Endothelial cell of umbilical vein (primary cell): ENCODE data around the gene ADAT1. TPM values are rescaled to one million over a fixed set of nuclear protein-coding genes. Genes with fewer than 3 reads are reported as not detected.

Experiments
- BruUV-seq: library from RNA; stranded (reverse); fragments of 400-500 nt; replicated peaks from 2 replicates; lab custom pipeline; 2021; lab: Mats Ljungman, UMichigan
- CTCF ChIA-PET: fragments of 300-600, 350-600 bp; sonication (Branson Sonifier 250); formaldehyde crosslinking; loops from one replicate; lab custom pipeline; 2021; ENCODE audit warnings: antibody characterized with exemption, inconsistent platforms; lab: Charles Lee
- POLR2A ChIA-PET: fragments of 300-600, 350-600 bp; sonication (Branson Sonifier 250); formaldehyde crosslinking; loops from one replicate; lab custom pipeline; 2021; ENCODE audit warnings: antibody characterized with exemption, inconsistent platforms; lab: Charles Lee
- DNase-seq: peaks from one replicate; pipeline ENCODE4 v3.0.0-alpha.2; 2011; ENCODE audit warnings: low read depth, low spot score
- FAIRE-seq: peaks from 2 replicates; lab custom pipeline; 2011; peaks lifted over from hg19 to GRCh38; lab: Jason Lieb, UNC
- H2AFZ ChIP-seq: 2 replicates; pipeline ENCODE4 v1.6.0; 2012; ENCODE audit warnings: low read depth, low read length, control low read depth, inconsistent platforms
- H3K27ac ChIP-seq: 2 replicates; pipeline ENCODE4 v1.5.1; 2011; ENCODE audit warnings: low read depth, mild to moderate bottlenecking, control low read depth, low read length, moderate library complexity; ENCODE audit not compliant: insufficient read depth
- H3K27me3 ChIP-seq, 2 experiments: 2 replicates each; pipeline versions ENCODE4 v1.6.0 to v1.6.1; 2011; ENCODE audit warnings: low read length in 2 of 2, mixed read lengths in 1 of 2; ENCODE audit not compliant: control insufficient read depth in 2 of 2, insufficient read depth in 2 of 2
- H3K36me3 ChIP-seq, 2 experiments: 2 replicates in 1 of 2; 3 replicates in 1 of 2; pipeline ENCODE4 v1.5.1; 2011; ENCODE audit warnings: low read length in 2 of 2, mild to moderate bottlenecking in 1 of 2, moderate library complexity in 1 of 2; ENCODE audit not compliant: control insufficient read depth in 2 of 2, insufficient read depth in 2 of 2; ENCODE audit errors: extremely low read depth in 1 of 2
- H3K4me1 ChIP-seq: 3 replicates; pipeline ENCODE4 v1.5.1; 2011; ENCODE audit warnings: mild to moderate bottlenecking, low read length; ENCODE audit not compliant: control insufficient read depth, insufficient read depth; ENCODE audit errors: extremely low read depth
- H3K4me2 ChIP-seq: 2 replicates; pipeline ENCODE4 v1.6.1; 2011; ENCODE audit warnings: low read length, control low read depth, mixed read lengths; ENCODE audit not compliant: insufficient read depth
- H3K4me3 ChIP-seq, 3 experiments: fragments of 200-600 bp in 1 of 3; sonication (generic), shearing (Covaris generic) in 1 of 3; replicated peaks in 1 of 3; 2 replicates each; pipeline ENCODE4 v1.5.1; 2011 to 2016; ENCODE audit warnings: control low read depth in 3 of 3, low read length in 3 of 3, mild to moderate bottlenecking in 2 of 3, inconsistent platforms in 1 of 3, low read depth in 1 of 3, moderate library complexity in 1 of 3; ENCODE audit not compliant: insufficient read depth in 1 of 3
- H3K79me2 ChIP-seq: 2 replicates; pipeline ENCODE4 v1.6.0; 2012; ENCODE audit warnings: low read length, inconsistent platforms; ENCODE audit not compliant: control insufficient read depth, insufficient read depth
- H3K9ac ChIP-seq: replicated peaks from 2 replicates; pipeline ENCODE3; 2011; ENCODE audit warnings: low read length, control low read depth; ENCODE audit not compliant: insufficient read depth; ENCODE audit errors: extremely low read depth
- H3K9me1 ChIP-seq: replicated peaks from 3 replicates; pipeline ENCODE4 v1.6.0; 2011; ENCODE audit warnings: mild to moderate bottlenecking, low read length; ENCODE audit not compliant: control insufficient read depth, insufficient read depth; ENCODE audit errors: extremely low read depth
- H3K9me3 ChIP-seq: replicated peaks from 2 replicates; pipeline ENCODE4 v1.5.1; 2012; ENCODE audit warnings: low read length, inconsistent platforms; ENCODE audit not compliant: control insufficient read depth, insufficient read depth
- H4K20me1 ChIP-seq: replicated peaks from 2 replicates; pipeline ENCODE3; 2011; ENCODE audit warnings: mild to moderate bottlenecking, low read length; ENCODE audit not compliant: control insufficient read depth, insufficient read depth; ENCODE audit errors: extremely low read depth
- CTCF ChIP-seq, 2 donors: IDR thresholded peaks; 1 replicate in 1 of 2; 2 replicates in 1 of 2; pipeline ENCODE4 v1.5.1; 2011; ENCODE audit warnings: low read length in 2 of 2, mild to moderate bottlenecking in 2 of 2, moderate library complexity in 2 of 2, control low read depth in 1 of 2, inconsistent platforms in 1 of 2, low read depth in 1 of 2; ENCODE audit not compliant: insufficient read depth in 1 of 2; ENCODE audit errors: extremely low read depth in 1 of 2
- EZH2 ChIP-seq: IDR thresholded peaks from 2 replicates; pipeline ENCODE4 v1.6.1; 2012; ENCODE audit warnings: borderline replicate concordance, low read depth, mild to moderate bottlenecking, moderate library complexity, low read length, inconsistent platforms; ENCODE audit not compliant: severe bottlenecking
- FOS ChIP-seq: IDR thresholded peaks from 2 replicates; pipeline ENCODE4 v1.6.1; 2011; ENCODE audit warnings: mild to moderate bottlenecking, low read length, moderate library complexity, borderline replicate concordance; ENCODE audit not compliant: insufficient read depth
- GATA2 ChIP-seq: IDR thresholded peaks from 2 replicates; pipeline ENCODE4 v1.7.0; 2011; ENCODE audit warnings: low read depth, mild to moderate bottlenecking, moderate library complexity, mixed read lengths, low read length; ENCODE audit not compliant: insufficient read length, insufficient read depth
- JUN ChIP-seq: IDR thresholded peaks from 2 replicates; pipeline ENCODE4 v1.6.1; 2011; ENCODE audit warnings: borderline replicate concordance, low read depth; ENCODE audit not compliant: insufficient read length, insufficient read depth
- MAX ChIP-seq: IDR thresholded peaks from 2 replicates; pipeline ENCODE4 v1.6.1; 2011; ENCODE audit not compliant: insufficient read depth, insufficient read length
- MYC ChIP-seq: IDR thresholded peaks from one replicate; pipeline ENCODE4 v1.6.1; 2011; ENCODE audit warnings: mild to moderate bottlenecking, low read depth, low read length
- POLR2A ChIP-seq: IDR thresholded peaks from 2 replicates; pipeline ENCODE4 v1.6.1; 2012; ENCODE audit warnings: low read depth, mild to moderate bottlenecking, control low read depth, low read length
- POLR2AphosphoS5 ChIP-seq: IDR thresholded peaks from 2 replicates; pipeline ENCODE4 v1.6.1; 2012; ENCODE audit warnings: low read depth, mild to moderate bottlenecking, control low read depth, low read length, moderate library complexity; ENCODE audit not compliant: insufficient read depth
- dilution Hi-C: fragments of 300-500 bp; cut with MboI; formaldehyde crosslinking; loops from one replicate; pipeline ENCODE4 v1.15.0; 2019; ENCODE audit warnings: low sequenced_read_pairs; ENCODE audit not compliant: extremely low pct_ligation_motif_present
- intact Hi-C: fragments of 100-400 bp; cut with micrococcal nuclease; formaldehyde crosslinking; loops from one replicate; pipeline ENCODE4 v1.10.0; 2022
- polyA plus RNA-seq, 4 experiments: library from polyadenylated mRNA; depleted of rRNA in 3 of 4; stranded (reverse) in 3 of 4; unstranded in 1 of 4; fragments of >200 nt; gene quantifications; 2 replicates each; pipeline versions ENCODE4 v1.2.1 to v1.2.3, GENCODE V29; 2011 to 2012; ENCODE audit warnings: missing spikeins in 1 of 4
- total RNA-seq: library from RNA; stranded (reverse); gene quantifications from 2 replicates; pipeline ENCODE4 v1.2.3, GENCODE V29; 2021

Gene ADAT1
- total and polyA plus RNA-seq, 2 donors (not counting 3 experiments of a cell fraction or from before 2014, with no cell fraction given): 27.2 to 56.6 TPM

GRCh38 chr16:75578725-75579124, 44.4 kb downstream of the ADAT1 start:
- H4K20me1 ChIP-seq: no peaks in the 10 kb centered on the region
- H3K9me3 ChIP-seq: no peaks in the 10 kb centered on the region
- BruUV-seq: no TSS peak
- H3K79me2 ChIP-seq: no peaks in the 10 kb centered on the region
- H2AFZ ChIP-seq: no peak overlapping the region
- intact Hi-C loops (no loop called here), dilution Hi-C loops (no loop called here)
- CTCF ChIA-PET: interaction anchor here (1.5 kb wide), 1 partner anchor 12 kb away, joined by 3 read pairs; the partner anchor contains the start of gene GABARAPL2
- H3K9me1 ChIP-seq: no peaks in the 10 kb centered on the region
- H3K36me3 ChIP-seq: peaks cover 7 to 15% of the 10 kb centered on the region in 2 experiments
- TF ChIP-seq GATA2 (no peak), MYC (no peak), FOS (no peak), CTCF (IDR thresholded peaks at IDR 0.05; ENCODE audit: extremely low read depth in 1 of 2, insufficient read depth in 1 of 2, low read depth in 1 of 2, low read length in 2 of 2) (no peak)
- no peak for DNase-seq
- no peak overlapping the region for H3K4me2 ChIP-seq
- no peak overlapping the region for H3K4me3 ChIP-seq
- no peaks in the 10 kb centered on the region for H3K4me1 ChIP-seq
- POLR2A ChIA-PET: no interaction called here
- H3K27me3 ChIP-seq: no peaks in the 10 kb centered on the region
- no peak for FAIRE-seq
- no peak overlapping the region for H3K9ac ChIP-seq
- H3K27ac ChIP-seq: no peak overlapping the region

- Histone ChIP-seq H3K9me3 (no peaks in the 10 kb centered on the region), H3K27ac (no peak overlapping the region), H3K79me2 (no peaks in the 10 kb centered on the region), H4K20me1 (no peaks in the 10 kb centered on the region), H3K4me3 (no peak overlapping the region), H3K9ac (no peak overlapping the region), H2AFZ (no peak overlapping the region), H3K27me3 (no peaks in the 10 kb centered on the region), H3K4me1 (no peaks in the 10 kb centered on the region), H3K9me1 (no peaks in the 10 kb centered on the region), H3K4me2 (no peak overlapping the region), H3K36me3 (peaks cover 7 to 20% of the 10 kb centered on the region in 2 experiments)
- DNase-seq (no peak), FAIRE-seq (no peak)
- CTCF ChIA-PET: no interaction called here
- BruUV-seq: no TSS peak
- TF ChIP-seq MAX (no peak), CTCF (IDR thresholded peaks at IDR 0.05; ENCODE audit: extremely low read depth in 1 of 2, insufficient read depth in 1 of 2, low read depth in 1 of 2, low read length in 2 of 2) (no peak), JUN (no peak), FOS (no peak), EZH2 (no peak), MYC (no peak), POLR2AphosphoS5 (no peak), GATA2 (no peak), POLR2A (no peak)
- intact Hi-C loops: no loop called here
- dilution Hi-C loops: no loop called here
- POLR2A ChIA-PET: no interaction called here
Measured at GRCh38 chr16:75578212-75578611, 44.9 kb downstream of the ADAT1 start.
